Adipose tissue (tissue), 3 donors: ENCODE data around the gene SLC35B2. TPM values are rescaled to one million over a fixed set of nuclear protein-coding genes. Genes with fewer than 3 reads are reported as not detected.

Source experiments
- H3K27ac ChIP-seq: one replicate; pipeline ENCODE4 v1.5.1; 2013; ENCODE audit warnings: low read depth, low read length
- WGBS, 3 donors: extraction: QIAGEN DNeasy Blood & Tissue Kit; methylation state at CpG; one replicate each; pipeline ENCODE4 v1.1.7; 2013; 5-methylcytosine and 5-hydroxymethylcytosine counted together
- polyA plus RNA-seq, 3 donors: library from polyadenylated mRNA; stranded (reverse); fragments of 200-250 nt; gene quantifications; one replicate each; pipeline ENCODE4 v1.2.3, GENCODE V29; 2013
- donor health status: healthy with polysubstance abuse.
- donor health status: Bipolar disorder and iron deficiency.
- donor health status: healthy.

SLC35B2 gene
- polyA plus RNA-seq, 3 donors = 12.5 to 27.8 (median 26.7) TPM

DNA sequence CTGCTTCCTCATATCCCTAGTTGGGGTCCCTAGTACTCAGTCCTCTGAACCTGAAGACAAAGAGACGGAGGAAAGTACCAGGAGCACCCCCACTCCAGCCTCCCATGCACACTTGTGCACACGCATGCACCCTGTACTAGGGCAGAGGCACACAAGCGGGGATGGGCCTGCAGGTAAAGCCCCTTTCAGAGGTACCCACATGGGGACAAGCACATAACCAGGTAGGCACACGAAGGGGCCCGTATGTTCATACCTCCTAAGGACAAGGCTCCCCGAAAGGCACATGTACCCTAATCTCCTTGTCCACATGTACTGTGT, 14.0 kb upstream of the SLC35B2 start:
- 80 to 85% (median 82%) methylated on average over 6 of the region's 6 CpGs for WGBS, 3 donors
- H3K27ac ChIP-seq = no peak overlapping the region

DNA sequence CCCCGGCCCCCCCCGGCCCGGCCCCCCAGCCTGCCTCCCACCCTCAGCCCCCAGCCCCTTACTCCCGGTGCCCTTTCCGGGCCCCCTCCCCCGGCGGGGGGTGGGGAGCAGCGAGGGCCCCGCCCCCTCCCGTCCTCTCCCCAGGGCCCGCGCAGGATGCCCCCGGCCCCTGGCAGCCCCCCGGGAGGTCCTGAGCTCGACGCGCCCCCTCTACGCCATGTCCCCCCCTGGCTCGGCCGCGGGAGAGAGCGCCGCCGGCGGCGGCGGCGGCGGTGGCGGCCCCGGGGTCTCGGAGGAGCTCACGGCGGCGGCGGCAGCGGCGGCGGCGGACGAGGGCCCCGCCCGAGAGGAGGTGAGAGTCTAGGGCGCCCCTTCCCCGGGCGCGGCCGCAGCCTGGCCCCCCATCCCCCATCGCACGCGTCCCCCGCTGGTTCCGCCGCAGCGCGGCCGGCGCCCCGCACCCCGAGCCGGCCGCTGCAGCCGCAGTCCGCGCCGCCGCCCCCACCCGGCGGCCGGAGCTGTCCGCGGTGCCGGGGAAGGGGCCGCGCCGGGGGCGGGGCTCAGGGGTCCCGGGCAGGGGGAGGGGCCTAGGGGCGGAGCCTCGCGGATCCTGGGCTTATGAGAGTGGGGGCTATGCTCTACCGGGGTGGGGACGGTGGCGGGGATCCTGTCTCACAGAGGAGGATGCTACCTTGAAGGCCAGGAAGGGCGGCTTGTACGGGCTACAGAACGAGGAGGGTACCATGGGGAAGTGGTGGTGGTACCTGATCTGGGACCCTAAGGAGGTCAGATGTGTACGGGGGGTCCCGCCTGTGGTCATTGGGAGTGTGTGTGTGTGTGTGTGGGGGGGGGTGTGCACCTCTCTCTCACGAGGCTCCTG, 13.4 kb upstream of the SLC35B2 start:
- no peak overlapping the region for H3K27ac ChIP-seq
- WGBS, 3 donors = 2 to 3% (median 2%) methylated on average over 18 to 85 of the region's 90 CpGs

DNA sequence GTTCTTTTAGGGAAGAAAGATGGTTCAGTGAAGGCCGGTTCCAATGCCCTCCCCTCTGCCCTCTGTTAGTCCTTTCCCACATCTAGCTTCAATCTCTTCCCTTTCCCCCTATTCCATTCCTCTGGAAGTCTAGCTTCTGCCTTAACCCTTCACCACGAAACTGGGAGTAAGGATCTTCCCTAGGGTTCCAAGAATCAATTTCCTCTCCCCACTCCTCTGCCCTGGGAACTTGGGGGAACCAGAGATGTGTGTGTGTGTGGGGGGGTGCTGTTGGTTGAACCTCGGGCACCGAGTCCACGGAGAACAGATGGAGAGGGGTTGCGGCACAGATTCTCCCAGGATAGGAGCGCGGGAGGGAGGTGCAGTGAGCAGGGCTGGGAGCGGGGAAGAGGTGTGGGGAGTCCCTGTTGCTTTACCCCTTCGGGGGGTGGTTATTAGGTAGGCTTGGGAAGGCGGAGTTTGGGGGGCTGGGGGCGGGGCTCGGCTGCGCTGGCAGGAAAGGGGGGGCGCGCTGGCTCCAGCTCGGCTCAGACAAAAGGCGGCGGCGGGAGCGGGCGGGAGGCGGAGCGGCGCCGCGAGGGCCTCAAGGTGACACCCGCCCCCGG, 12.7 kb upstream of the SLC35B2 start, which contains the start of gene TMEM151B:
TMEM151B (plus strand) TSS at position 530 of the 605 bp plus-strand sequence. CDS start 293 bp downstream, outside the sequence.
- 17 to 46% (median 39%) methylated on average over 10 to 17 of the region's 29 CpGs for WGBS, 3 donors
- H3K27ac ChIP-seq = no peak within 1 kb of the TSS

- WGBS, 3 donors = 44 to 81% (median 63%) methylated on average over 1 of the region's 1 CpG
- no peak overlapping the region for H3K27ac ChIP-seq
Measured at GRCh38 chr6:44269178-44269920, 12.0 kb upstream of the SLC35B2 start.

DNA sequence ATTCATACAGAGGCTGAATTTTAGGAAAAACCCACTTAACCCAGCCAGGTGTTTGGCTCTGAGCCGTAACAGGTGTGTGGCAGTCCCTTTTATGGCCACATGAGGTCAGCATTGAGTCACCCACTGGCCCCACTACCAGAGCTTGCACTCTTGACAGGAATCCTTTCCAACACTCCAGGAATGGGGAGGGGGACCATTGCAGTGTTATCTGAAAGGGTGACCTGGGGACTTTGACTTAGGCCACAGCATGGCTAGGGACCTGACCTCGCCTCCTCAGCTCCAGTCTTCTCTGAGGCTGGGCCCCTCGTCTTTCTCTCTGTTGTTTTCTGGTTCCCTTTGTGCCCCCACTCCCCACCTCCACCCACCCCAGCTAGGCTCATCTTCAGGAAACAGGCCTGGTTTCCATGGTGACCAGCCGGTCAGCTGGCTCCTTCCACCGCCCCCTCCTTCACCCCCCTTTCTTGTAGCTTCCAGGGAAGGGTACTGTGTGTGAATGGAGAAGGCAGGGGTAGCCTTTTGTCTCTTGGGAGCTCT, 10.8 kb upstream of the SLC35B2 start:
- 26 to 31% (median 26%) methylated on average over 5 of the region's 5 CpGs for WGBS, 3 donors

DNA sequence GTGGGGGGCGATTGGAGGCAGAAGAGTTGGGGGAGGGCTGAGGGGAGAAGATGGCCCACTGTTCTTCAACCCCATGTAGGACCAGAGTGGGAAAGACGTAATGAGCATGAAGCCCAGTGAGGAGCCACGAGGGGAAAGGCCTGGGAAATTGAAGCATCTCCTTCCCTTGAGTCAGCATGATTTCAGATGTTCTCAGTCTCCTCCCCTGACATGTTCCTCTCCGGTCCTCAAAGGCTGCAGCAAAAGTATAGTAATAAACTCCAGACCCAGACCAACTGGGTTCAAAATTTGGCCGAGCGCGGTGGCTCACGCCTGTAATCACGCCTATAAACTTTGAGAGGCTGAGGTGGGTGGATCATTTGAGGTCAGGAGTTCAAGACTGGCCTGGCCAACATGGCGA, 9.9 kb upstream of the SLC35B2 start:
- WGBS, 3 donors = 70 to 80% (median 75%) methylated on average over 10 of the region's 10 CpGs

More for the DNA sequence above, 10.8 kb upstream of the SLC35B2 start:
- no peak overlapping the region for H3K27ac ChIP-seq

GRCh38 chr6:44266347-44266746, 9.0 kb upstream of the SLC35B2 start:
- 70 to 74% (median 73%) methylated on average over 3 of the region's 3 CpGs for WGBS, 3 donors
- H3K27ac ChIP-seq = no peak overlapping the region

More for the DNA sequence above, 9.9 kb upstream of the SLC35B2 start:
- no peak overlapping the region for H3K27ac ChIP-seq

DNA sequence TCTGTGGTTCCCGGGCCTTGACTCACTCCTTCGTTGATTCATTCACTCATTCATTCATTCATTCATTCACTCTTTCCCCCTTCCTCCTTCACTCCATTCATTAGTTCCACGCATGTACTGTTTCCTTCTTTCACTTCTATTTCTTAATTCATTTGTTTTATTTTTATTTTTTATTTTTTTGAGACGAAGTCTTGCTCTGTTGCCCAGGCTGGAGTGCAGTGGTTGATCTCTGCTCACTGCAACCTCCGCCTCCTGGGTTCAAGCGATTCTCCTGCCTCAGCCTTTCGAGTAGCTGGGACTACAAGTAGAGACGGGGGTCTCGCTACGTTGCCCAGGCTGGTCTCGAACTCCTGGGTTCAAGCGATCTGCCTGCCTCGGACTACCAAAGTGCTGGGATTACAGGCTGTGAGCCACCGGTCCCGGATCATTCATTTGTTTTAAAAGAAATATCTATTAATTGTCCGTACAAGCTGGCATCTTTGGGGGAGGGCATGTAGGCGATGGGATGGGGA, 8.4 kb upstream of the SLC35B2 start:
- no peak overlapping the region for H3K27ac ChIP-seq
- 63 to 64% (median 64%) methylated on average over 17 of the region's 17 CpGs for WGBS, 3 donors

- no peak within 1 kb of the TSS for H3K27ac ChIP-seq
- 0 to 1% (median 0%) methylated on average over 54 to 72 of the region's 72 CpGs for WGBS, 3 donors
Measured at GRCh38 chr6:44265007-44265721, 7.8 kb upstream of the SLC35B2 start, which contains the start of gene NFKBIE. NFKBIE (minus strand) TSS chr6:44265551; CDS start chr6:44265346, 205 bp downstream.

DNA sequence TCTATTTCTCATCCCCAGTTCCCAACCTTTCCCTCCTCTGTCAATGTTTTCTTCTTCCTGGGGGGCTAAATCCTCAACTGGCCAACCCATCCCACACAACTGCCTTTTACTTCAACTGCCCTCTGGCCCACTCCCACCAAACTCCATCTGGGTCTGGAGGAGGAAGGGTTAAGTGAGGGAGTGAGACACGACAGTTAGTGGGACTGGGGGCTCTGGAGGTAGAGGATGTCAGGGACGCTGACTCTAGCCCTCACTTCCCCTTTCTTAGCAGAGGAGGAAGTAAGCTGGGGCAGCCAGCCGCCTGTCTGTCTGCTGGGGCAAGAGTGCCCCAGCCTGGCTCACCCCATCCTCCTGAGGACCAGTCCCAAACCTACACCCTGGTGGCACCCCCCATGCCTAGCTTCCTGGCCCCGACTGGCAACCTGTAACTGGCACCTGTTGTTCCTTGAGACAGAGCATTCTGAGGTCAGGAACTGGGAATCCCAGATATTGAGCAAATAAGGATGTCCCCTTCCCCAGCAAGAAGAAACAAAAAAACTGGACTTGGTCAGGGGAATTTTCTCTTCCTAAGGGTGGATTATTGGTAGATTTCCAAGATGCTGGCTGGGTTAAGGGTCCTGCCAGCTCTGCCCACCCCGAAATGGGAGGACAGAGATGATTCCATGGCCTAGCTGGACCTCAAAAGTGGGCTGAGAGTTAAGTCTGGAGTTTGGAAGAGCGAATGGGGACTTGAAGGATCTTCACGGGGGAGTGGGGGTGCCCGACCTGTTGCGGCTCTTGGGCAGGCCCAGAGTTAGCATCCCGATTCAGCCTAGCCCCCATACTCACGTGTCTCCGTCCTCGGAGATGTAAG, 7.1 kb upstream of the SLC35B2 start:
- 7 to 8% (median 7%) methylated on average over 13 of the region's 13 CpGs for WGBS, 3 donors
- H3K27ac ChIP-seq = no peak overlapping the region

GRCh38 chr6:44263354-44264100, 6.2 kb upstream of the SLC35B2 start:
- no peak overlapping the region for H3K27ac ChIP-seq
- WGBS, 3 donors = 23 to 63% (median 43%) methylated on average over 8 to 9 of the region's 9 CpGs

- 57 to 74% (median 60%) methylated on average over 7 of the region's 7 CpGs for WGBS, 3 donors
- H3K27ac ChIP-seq = no peak overlapping the region
Measured at GRCh38 chr6:44262467-44263353, 5.4 kb upstream of the SLC35B2 start.

- WGBS, 3 donors = 95 to 98% (median 96%) methylated on average over 8 of the region's 8 CpGs
- no peak overlapping the region for H3K27ac ChIP-seq
Measured at GRCh38 chr6:44261581-44261980, 4.3 kb upstream of the SLC35B2 start.

GRCh38 chr6:44260451-44261297, 3.3 kb upstream of the SLC35B2 start:
- H3K27ac ChIP-seq = no peak overlapping the region
- WGBS, 3 donors = 89 to 97% (median 92%) methylated on average over 6 of the region's 6 CpGs

- 90 to 97% (median 97%) methylated on average over 8 of the region's 8 CpGs for WGBS, 3 donors
Measured at GRCh38 chr6:44260011-44260410, 2.7 kb upstream of the SLC35B2 start.

More at GRCh38 chr6:44260011-44260410, 2.7 kb upstream of the SLC35B2 start:
- no peak overlapping the region for H3K27ac ChIP-seq
